HG03159 (cell line): ENCODE data around the gene MAP3K21.

ENCODE experiments used
- ATAC-seq: cut with Tn5 transposase; IDR thresholded peaks from one replicate; pipeline ENCODE4 v1.9.1; 2021; ENCODE audit warnings: mild to moderate bottlenecking, moderate library complexity; ENCODE audit not compliant: unreplicated experiment

MAP3K21 gene

GRCh38 chr1:233431753-233432403 lies 104.4 kb downstream of the MAP3K21 start:
- ATAC-seq, result no peak

- ATAC-seq, result no peak
Measured at GRCh38 chr1:233432916-233433315, 105.4 kb downstream of the MAP3K21 start.

- no peak for ATAC-seq
Measured at GRCh38 chr1:233433436-233434210, 106.1 kb downstream of the MAP3K21 start.
